Skin epidermis (tissue), 12 donors: ENCODE results near the gene THYN1.

Source experiments
- H3K27ac ChIP-seq, 21 experiments: fragments of 200-600 bp; sonication (generic) in 11 of 21; one replicate each; pipeline ENCODE4 v1.5.0; 2020; ENCODE audit warnings: mild to moderate bottlenecking in 3 of 21, inconsistent platforms in 2 of 21, moderate library complexity in 2 of 21
- H3K4me3 ChIP-seq, 7 experiments: fragments of 200-600 bp; sonication (generic) in 2 of 7; one replicate each; pipeline ENCODE4 v1.5.0; 2020; ENCODE audit warnings: inconsistent platforms in 2 of 7, mild to moderate bottlenecking in 2 of 7, moderate library complexity in 1 of 7

Gene THYN1

DNA sequence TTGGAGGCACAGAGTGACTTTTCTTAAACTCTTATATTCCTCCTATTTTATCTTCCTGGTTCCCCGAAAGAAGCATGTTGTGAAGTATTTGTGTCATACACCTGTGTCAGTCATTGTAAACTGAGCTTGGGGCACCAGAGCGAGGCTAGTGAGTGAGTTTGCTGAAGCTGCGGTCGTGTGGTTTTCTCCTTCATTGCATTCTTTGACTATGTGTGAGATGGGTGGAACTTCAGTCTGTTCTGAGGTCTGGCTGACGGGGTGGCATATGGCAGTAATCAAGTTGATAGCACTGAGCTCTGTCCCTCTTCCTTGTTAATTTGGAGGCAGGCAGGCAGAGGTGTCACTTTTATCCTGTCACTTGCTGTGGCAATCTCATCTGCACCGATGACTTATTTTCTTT is 24.5 kb downstream of the THYN1 start:
- Histone ChIP-seq H3K27ac (peak overlapping the region in 2 of 21 experiments; percentile 2 to 17), H3K4me3 (no peak overlapping the region)

DNA sequence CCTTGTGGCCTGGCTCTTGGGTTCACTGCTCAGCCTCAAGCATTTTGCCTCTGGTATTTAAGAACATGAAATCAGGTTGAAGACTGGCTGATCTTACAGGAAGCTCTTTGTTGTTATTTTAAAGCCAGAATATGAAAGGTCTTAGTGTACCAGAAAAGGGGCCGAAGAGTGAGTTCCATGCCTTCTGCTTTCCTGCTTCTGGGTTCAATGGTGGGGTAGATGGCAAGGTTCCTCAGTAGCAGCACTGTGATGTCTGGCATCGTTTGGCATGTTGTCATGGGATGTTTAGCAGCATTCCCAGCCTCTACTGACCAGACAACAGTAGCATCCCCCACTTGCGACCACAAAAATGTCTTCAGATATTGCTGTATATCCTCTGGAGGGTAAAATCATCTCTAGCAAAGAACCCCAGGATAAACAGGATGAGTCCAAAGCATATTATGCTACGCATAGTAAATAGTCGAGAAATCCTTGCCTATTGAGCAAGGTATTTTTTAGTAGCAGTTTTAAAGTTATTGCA is 26.3 kb downstream of the THYN1 start:
- Histone ChIP-seq H3K27ac (no peak overlapping the region), H3K4me3 (peak overlapping the region in 1 of 7 experiments; percentile 74)

DNA sequence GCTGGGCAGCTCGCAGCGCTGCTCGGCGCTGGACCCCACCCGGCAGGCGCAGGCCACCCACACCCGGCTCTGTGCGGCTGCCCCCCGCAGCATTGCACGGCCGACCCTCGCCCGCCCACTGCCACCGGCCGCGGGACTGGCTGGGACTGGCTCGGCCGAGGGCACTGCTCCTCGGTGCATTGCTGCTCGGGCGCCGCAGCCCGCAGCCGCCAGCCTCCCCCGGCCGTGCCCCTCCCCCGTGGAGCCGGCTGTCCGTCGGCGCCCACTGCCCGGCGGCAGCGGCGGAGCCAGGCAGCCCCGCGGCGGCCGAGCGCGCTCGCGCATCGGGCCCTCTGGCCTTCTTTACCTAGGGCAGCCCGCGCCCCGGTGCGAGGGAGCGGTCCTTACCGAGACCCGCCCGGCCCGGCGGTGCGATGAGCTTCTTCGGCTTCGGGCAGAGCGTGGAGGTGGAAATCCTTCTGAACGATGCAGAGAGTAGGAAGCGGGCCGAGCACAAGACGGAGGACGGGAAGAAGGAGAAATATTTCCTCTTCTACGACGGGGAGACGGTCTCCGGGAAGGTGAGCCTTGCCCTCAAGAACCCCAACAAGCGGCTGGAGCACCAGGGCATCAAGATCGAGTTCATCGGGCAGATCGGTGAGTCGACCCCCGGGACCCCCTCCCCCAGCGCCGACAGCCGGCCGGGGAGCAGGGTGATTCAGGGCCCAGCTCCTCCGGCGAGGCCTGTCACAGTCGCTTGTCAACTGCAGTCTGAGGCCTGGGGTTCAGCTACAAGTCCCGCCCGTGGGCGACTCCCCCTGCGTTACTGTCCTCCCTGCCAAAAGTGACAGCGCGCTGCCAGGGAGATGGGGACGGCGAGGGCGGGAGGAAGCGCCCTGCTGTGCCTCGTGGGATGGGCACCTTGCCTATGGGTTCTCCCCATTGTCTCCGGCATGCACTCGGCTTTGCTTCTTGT is 28.2 kb downstream of the THYN1 start:
- Histone ChIP-seq H3K27ac (peak overlapping the region; percentile 27 to 95 (median 92)), H3K4me3 (peak overlapping the region; percentile 73 to 98 (median 84))

DNA sequence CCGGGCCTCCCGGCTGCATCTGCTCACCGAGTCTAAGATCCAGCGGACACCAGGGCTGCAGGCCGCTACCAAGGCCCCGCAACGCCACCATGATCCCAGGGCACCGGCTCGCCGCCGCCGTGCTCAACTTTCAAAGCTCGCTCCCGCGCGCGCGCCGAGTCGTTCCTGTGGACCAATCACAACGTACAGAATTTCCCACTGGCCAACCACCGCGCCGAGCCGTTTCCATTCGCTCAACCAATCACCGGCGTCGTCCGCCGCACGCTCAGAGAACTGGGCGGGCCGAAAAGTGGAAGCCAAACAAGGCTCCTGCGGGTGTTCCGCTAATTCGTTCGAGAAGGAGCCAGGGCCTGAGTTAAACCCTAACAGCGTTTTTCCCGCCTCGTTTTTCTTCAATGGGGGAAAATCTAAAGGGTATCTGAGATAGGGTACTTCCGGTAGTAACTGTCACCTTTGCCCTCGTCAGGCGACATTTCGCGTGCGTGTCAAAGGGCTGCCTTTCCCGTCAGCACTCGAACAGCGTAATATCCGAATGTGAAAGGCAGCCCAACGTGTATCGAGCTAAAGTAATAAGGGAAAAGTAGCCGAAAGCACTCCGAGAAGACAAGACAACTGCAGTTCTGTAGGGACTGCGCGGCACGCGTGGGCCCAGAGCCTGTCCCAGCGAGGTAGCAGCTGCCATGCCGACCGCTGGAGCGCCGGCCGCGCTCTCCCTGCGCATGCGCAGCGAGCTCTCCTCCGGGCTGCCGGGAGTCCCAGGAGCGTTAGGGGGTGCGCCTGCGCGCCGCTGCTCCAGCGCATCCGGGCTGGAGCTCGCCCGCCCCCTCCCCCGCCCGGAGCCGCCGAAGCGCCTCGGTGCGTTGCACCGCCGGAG is 29.1 kb downstream of the THYN1 start, which contains the start of the genes NCAPD3 and VPS26B:
Gene NCAPD3 (minus strand): TSS at position 132 of the 874 bp plus-strand sequence. CDS start 41 bp downstream, at position 91.
Gene VPS26B (plus strand): TSS at position 836 of the 874 bp plus-strand sequence. CDS start 452 bp downstream, outside the sequence.
- H3K4me3 ChIP-seq, result peak within 1 kb of the TSS; percentile 73 to 98 (median 84)

DNA sequence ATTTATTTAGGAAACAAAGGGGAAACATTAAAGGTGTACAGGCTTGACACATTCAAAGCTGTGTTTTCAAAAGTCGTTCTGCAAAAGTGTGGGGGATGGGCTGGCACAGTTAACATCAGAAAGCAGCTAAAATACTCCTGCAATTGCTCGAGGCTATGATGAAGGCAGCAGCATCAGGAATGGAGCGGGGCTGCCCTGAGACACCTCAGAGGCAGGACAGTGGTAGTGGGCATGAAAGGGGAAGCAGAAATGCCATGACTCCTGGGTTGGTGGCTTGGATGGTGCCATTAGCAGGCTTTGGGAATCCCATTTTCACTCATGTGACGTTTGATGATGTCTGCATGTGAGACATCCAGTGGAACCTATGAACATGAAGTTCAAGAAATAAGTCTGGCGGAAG is 30.0 kb downstream of the THYN1 start:
- peak overlapping the region in 12 of 21 experiments; percentile 63 to 95 (median 92) for H3K27ac ChIP-seq
- H3K4me3 ChIP-seq, result peak overlapping the region; percentile 73 to 98 (median 84)

More for the DNA sequence above, 29.1 kb downstream of the THYN1 start, which contains the start of the genes NCAPD3 and VPS26B:
- H3K27ac ChIP-seq, result peak within 1 kb of the TSS; percentile 27 to 95 (median 92)

DNA sequence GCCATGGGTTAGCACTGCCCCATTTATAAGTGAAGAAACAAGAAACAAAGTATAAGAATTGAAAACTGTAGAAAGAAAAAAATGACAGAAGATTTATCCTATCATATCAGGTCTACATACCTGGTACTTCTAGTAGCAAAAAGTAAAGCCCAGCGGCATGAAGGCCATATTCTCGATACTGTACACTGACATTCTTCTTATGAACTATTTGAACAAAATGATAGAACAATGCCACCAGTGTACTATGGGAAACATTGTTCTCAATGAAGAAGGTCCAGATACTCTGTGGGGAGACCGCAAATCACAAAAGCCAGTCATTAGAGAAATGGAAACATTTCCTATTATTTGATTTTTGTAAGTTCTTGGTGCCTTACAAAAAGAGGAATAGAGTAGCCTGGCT is 36.3 kb downstream of the THYN1 start:
- no peak overlapping the region for H3K27ac ChIP-seq
- no peak overlapping the region for H3K4me3 ChIP-seq

DNA sequence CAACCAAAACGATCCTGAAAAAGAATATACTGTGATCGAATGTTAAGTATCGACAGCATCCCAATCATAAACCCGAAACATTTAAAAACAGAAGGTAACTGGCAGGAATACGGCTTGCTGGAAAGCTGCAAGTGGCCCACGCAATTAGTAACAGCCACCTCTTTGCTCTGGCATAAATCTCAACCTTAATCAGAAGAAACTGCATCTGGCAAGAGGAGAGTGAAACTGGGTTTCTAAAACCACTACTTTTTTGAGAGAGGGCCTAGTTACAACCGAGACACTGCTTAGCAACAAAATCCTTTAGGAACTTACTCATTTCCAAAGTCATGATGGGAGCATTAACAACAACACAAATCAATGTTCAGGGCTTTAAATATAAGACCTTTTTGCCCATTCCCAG is 37.3 kb downstream of the THYN1 start:
- Histone ChIP-seq H3K4me3 (no peak overlapping the region), H3K27ac (no peak overlapping the region)

DNA sequence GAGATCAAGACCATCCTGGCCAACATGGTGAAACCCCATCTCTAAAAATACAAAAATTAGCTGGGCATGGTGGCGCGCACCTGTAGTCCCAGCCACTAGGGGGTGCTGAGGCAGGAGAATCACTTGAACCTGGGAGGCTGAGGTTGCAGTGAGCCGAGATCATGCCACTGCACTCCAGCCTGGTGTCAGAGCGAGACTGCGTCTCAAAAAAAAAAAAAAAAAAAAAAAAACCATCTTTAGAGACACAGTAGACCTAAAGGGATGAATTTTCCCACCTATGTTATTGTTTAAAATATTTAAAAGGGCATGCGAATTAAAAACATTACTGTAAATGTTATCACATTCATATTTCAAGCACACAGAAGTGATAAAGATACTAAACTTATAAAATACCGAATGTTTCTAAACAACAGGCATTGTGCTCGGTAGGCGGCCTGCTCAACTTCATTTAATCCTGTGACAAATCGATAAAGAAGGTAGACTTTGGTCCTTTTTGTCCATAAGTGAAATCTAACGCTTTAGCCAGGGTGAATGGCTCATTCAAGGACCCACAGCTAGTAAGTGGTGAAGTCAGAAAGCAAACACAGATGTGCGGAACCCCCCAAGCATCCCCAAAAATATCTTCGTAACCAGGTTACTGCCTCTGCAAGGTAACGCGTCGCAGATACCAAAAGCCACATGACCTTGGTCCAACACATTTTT is 45.5 kb downstream of the THYN1 start:
- no peak overlapping the region for H3K4me3 ChIP-seq
- no peak overlapping the region for H3K27ac ChIP-seq

DNA sequence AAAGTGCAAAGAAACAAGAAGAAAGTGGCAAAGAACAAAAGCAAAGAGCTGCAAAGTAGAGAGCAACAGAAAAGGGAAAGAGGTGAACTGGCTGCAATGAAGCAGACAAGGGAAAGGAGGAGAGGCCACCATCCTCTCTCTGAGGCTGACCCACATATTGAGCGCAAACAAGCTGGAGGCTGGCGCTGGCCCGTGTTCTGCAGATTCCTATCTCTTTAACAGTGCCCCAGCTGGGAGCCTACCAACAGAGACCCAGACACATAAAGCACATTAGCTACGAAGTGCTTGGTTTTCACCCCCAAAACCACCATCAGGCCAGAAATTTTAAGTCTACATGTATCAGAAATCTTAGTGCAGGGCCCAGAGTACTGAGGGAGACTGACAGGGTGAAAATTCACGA is 47.0 kb downstream of the THYN1 start:
- H3K4me3 ChIP-seq, result no peak overlapping the region
- peak overlapping the region in 5 of 21 experiments; percentile 14 to 69 (median 42) for H3K27ac ChIP-seq

DNA sequence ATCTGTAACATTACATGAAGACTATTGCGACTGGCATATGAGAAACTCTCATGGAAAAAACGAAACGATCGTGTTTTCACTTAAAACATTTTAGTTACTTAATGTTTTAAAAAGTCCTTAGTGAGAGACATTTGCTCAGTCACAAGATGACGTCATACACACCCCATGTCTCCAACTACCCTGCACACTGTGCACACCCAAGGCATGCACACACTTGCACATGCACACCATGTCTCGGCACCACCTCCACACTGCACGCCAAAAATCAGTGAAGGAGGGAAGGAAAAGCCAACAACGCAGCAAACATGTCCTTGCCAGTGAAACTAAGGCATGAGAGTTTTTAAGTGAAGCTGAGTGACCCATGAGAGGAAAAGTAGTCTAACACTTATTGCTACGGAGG is 47.4 kb downstream of the THYN1 start:
- Histone ChIP-seq H3K27ac (peak overlapping the region in 4 of 21 experiments; percentile 29 to 69 (median 52)), H3K4me3 (no peak overlapping the region)

DNA sequence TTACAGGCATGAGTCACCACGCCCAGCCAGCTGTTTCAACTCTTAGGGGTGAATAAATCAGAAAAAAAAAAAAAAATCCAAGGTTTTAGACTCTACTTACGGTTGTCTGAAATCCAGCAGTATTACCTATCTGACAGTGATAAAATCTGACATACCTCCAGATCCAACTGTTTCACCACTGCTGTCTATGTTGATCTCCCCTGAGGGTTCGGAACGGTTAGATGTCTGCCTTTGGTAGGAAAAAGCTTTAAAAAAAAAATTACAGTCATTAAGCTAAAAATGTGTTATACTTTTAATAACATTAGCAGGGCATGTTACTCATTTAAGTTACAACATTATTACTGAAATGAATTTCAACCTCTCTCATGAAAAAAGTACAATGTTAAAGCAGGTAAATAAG is 50.5 kb downstream of the THYN1 start:
- Histone ChIP-seq H3K4me3 (no peak overlapping the region), H3K27ac (no peak overlapping the region)

DNA sequence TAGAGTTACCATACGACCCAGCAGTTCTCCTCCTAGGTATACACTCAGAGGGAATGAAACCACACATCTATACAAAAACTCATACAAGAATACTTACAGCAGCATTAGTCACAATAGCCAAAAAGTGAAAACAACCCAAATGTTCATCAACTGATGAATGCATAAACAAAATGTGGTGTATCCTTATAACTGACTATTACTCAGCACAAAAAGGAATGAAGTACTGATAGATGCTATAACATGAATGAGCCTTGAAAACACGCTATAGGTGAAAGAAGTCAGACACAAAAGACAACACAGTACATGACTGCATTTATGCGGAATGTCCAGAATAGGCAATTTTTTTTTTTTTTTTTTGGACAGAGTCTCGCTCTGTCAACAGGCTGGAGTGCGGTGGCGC is 52.5 kb downstream of the THYN1 start:
- Histone ChIP-seq H3K4me3 (no peak overlapping the region), H3K27ac (no peak overlapping the region)

DNA sequence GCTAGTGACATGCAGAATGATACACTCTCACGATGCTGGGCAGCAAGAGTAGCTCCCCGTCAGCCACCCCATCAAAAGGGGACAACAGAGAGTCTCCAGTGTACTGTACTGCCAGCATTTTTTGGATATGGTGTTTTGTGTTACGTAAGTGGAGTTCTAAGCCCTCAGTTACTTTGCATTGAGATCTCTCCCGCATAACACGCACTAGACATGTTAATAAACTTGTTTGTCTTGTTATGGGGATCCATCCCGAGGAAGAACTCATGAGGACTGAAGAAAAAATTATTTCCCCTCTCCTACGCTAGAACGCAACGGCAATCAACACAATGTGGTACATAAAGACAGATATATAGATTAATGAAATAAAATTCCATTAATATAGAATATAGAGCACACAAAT is 53.6 kb downstream of the THYN1 start:
- Histone ChIP-seq H3K4me3 (no peak overlapping the region), H3K27ac (no peak overlapping the region)
